ENCODE results near the gene PPP3CB. TPM values are rescaled to one million over a fixed set of nuclear protein-coding genes. Genes with fewer than 3 reads are reported as not detected.

The PPP3CB gene
- total and polyA plus RNA-seq, 9 donors = 31.2 to 78.2 (median 55.0) TPM

DNA sequence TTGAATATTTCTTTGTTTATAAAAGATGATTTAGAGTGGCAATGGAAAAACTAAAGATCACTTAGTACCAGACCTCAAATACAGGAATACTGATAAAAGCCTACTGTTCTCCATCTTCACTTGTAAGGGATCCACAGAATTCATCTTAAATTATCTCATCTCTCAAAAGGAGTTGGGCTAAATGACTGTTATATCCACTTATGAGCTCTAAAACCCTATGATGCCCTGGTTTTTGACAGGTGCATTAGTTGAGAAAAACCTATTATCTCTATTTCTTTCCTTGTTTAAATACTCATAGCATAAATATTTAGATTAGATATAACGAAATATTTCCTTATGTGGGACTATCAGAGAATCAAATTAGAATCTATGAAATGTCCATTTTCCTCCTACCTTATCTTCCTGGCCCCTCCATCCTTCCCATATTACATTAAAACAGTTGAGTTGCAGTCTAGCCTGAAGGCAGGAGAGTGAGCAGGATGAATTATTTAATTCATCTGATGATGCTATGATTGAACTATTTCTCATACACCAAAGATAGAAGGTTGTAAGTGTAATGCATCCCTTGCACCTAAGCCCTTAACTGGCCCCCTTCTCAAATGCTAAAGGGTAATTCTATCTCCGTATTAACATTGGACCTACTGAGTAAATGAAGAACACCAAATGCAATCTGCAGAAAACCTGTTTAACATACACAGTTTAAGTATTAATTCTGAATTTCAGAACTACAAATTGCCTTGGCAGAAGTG is 29.7 kb downstream of the PPP3CB start:
- intact Hi-C loops (cut with DNase I) = no loop called here
- Histone ChIP-seq H3K27ac (no peak overlapping the region), H3K27me3 (no peaks in the 10 kb centered on the region), H3K9me3 (no peaks in the 10 kb centered on the region), H3K36me3 (no peaks in the 10 kb centered on the region), H3K4me1 (ENCODE audit: insufficient read depth) (no peaks in the 10 kb centered on the region), H3K4me3 (no peak overlapping the region)
- 84% methylated on average over 2 of the region's 2 CpGs for WGBS, 3 donors
- DNase-seq = no peak
- TF ChIP-seq POLR2A (IDR thresholded peaks at IDR 0.05) = no peak
- TF ChIP-seq, protein P1, sequence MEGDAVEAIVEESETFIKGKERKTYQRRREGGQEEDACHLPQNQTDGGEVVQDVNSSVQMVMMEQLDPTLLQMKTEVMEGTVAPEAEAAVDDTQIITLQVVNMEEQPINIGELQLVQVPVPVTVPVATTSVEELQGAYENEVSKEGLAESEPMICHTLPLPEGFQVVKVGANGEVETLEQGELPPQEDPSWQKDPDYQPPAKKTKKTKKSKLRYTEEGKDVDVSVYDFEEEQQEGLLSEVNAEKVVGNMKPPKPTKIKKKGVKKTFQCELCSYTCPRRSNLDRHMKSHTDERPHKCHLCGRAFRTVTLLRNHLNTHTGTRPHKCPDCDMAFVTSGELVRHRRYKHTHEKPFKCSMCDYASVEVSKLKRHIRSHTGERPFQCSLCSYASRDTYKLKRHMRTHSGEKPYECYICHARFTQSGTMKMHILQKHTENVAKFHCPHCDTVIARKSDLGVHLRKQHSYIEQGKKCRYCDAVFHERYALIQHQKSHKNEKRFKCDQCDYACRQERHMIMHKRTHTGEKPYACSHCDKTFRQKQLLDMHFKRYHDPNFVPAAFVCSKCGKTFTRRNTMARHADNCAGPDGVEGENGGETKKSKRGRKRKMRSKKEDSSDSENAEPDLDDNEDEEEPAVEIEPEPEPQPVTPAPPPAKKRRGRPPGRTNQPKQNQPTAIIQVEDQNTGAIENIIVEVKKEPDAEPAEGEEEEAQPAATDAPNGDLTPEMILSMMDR (IDR thresholded peaks at IDR 0.05) = no peak
- TF ChIP-seq EP300 (IDR thresholded peaks at IDR 0.05) = no peak

DNA sequence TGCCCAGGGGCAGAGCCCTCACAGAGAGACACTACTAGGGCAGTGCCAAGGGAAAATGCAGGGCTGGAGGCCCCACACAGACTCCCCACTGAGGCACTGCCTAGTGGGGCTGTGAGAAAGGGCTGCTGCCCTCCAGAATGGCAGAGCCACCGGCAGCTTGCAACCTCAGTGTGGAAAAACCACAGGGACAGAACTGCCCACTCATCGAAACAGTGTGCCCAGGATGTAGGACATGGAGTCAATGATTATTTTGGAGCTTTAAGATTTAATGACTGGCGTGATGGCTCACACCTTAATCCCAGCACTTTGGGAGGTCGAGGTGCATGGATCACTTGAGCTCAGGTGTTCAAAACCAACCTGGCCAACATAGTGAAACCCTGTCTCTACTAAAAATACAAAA is 34.9 kb downstream of the PPP3CB start:
- H3K9me3 ChIP-seq = no peaks in the 10 kb centered on the region
- no peaks in the 10 kb centered on the region for H3K36me3 ChIP-seq

DNA sequence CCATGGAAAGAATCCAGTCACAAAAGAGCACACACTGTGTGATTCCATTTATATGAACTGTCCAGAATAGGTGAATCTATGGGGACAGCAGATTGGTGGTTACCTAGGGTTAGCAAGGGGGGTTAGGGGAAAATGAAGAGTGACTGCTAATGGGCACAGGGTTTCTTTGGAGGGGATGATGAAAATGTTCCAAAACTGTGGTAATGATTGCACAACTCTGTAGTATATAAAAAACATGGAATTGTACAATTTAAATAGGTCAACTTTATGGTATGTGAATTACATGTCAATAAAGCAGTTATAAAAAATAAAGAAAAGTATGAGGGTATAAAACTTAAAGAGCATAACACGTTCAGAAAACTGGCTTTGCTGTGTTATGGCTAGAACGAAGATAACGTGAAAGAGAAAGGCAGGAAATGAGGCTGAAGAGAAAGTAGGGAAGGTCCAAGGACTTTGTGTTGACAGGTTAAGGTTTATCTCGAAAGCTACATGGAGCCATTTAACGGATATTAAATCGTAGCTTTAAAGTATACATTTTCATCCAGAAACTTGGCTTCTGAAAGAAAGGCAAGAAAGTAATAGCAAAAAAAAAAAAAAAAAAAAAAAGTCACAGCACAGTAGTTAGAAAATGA is 36.0 kb downstream of the PPP3CB start:
- DNase-seq = no peak
- H3K9me3 ChIP-seq = no peaks in the 10 kb centered on the region
- H3K27me3 ChIP-seq = no peaks in the 10 kb centered on the region
- no peak overlapping the region for H3K4me3 ChIP-seq
- 72 to 89% (median 84%) methylated on average over 6 of the region's 6 CpGs for WGBS, 3 donors
- H3K4me1 ChIP-seq (ENCODE audit: insufficient read depth) = no peaks in the 10 kb centered on the region
- TF ChIP-seq, protein P1 (IDR thresholded peaks at IDR 0.05) = no peak
- TF ChIP-seq EP300 (IDR thresholded peaks at IDR 0.05) (no peak), POLR2A (IDR thresholded peaks at IDR 0.05) (no peak)
- H3K36me3 ChIP-seq = no peaks in the 10 kb centered on the region
- H3K27ac ChIP-seq = no peak overlapping the region
- intact Hi-C loops (cut with DNase I) = no loop called here

More for the DNA sequence above, 34.9 kb downstream of the PPP3CB start:
- no peaks in the 10 kb centered on the region for H3K4me1 ChIP-seq (ENCODE audit: insufficient read depth)
- no peak for TF ChIP-seq POLR2A (IDR thresholded peaks at IDR 0.05)
- TF ChIP-seq, protein P1 (IDR thresholded peaks at IDR 0.05) = no peak
- TF ChIP-seq EP300 (IDR thresholded peaks at IDR 0.05) = no peak
- DNase-seq = no peak
- H3K4me3 ChIP-seq = no peak overlapping the region
- intact Hi-C loops (cut with DNase I) = no loop called here
- 96 to 97% (median 96%) methylated on average over 4 of the region's 4 CpGs for WGBS, 3 donors
- H3K27me3 ChIP-seq = no peaks in the 10 kb centered on the region
- H3K27ac ChIP-seq = no peak overlapping the region

DNA sequence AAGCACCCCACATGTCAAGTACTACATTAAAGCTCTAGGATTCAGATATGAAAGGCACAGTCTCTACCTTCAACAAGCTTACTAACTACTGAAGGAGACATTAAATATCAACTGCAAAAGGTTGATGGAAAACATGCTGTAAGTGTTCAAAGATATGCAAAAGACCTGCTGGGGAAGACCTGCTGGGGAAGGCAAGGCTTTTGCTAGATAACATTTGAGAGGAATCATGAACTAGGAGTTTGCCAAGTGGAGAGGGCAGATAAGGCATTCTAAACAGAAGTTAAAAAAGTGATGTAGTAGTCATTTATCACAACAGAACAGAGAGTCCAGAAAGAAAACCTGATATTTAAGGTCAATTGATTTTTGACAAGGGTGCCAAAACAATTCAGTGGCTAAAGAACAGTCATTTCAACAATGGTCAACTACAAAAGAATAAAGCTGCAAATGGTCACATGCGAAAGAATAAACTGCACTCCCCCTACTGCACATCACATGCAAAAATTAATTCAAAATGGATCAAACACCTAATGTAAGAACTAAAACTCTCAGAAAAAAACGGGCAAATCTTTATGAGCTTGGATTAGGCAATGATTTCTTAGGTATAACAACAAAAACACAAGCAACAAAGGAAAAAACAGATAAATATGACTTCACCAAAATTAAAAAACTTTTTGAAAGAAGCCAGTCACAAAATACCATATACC is 39.5 kb downstream of the PPP3CB start:
- no peak overlapping the region for H3K27ac ChIP-seq
- intact Hi-C loops (cut with DNase I) = no loop called here
- DNase-seq = no peak
- no peaks in the 10 kb centered on the region for H3K4me1 ChIP-seq (ENCODE audit: insufficient read depth)
- WGBS, 3 donors = 86 to 92% (median 89%) methylated on average over 2 of the region's 2 CpGs
- no peaks in the 10 kb centered on the region for H3K9me3 ChIP-seq
- no peak overlapping the region for H3K4me3 ChIP-seq
- no peaks in the 10 kb centered on the region for H3K36me3 ChIP-seq
- no peak for TF ChIP-seq POLR2A (IDR thresholded peaks at IDR 0.05)
- TF ChIP-seq EP300 (IDR thresholded peaks at IDR 0.05) = no peak
- TF ChIP-seq, protein P1 (IDR thresholded peaks at IDR 0.05) = no peak
- no peaks in the 10 kb centered on the region for H3K27me3 ChIP-seq

Data from ovary (tissue), 9 donors.